C4-2B (cell line): ENCODE results near the gene PLA2G6.

Experiments used
- ZFX ChIP-seq: fragments of 450-650 bp; IDR thresholded peaks from 2 replicates; pipeline ENCODE4 v1.6.1; 2017
- TF ChIP-seq, protein P1 (sequence below): fragments of 450-650 bp; conservative IDR thresholded peaks from 2 replicates; pipeline ENCODE4 v1.5.1; 2017; ENCODE audit warnings: mild to moderate bottlenecking

DNA sequence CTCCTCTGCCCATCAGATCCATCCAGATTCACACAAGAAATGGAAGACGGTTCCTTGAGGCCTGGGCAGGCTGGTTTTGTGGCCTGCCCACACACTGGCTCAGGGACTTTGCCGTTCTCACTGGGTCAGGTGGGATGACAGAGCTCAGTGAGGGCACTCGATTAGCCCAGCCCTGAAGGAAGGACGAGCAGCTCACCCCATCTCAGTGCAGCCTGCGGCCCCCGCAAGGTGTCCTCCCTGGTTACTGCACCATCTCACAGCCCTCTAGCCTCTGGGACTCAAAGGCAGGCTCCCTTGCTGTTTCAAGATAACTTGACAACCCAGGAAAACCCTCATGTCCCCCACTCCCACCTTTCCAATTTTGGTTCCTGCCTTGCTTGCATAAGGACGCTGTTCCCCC lies 101.8 kb downstream of the PLA2G6 start:
- TF ChIP-seq, protein P1, sequence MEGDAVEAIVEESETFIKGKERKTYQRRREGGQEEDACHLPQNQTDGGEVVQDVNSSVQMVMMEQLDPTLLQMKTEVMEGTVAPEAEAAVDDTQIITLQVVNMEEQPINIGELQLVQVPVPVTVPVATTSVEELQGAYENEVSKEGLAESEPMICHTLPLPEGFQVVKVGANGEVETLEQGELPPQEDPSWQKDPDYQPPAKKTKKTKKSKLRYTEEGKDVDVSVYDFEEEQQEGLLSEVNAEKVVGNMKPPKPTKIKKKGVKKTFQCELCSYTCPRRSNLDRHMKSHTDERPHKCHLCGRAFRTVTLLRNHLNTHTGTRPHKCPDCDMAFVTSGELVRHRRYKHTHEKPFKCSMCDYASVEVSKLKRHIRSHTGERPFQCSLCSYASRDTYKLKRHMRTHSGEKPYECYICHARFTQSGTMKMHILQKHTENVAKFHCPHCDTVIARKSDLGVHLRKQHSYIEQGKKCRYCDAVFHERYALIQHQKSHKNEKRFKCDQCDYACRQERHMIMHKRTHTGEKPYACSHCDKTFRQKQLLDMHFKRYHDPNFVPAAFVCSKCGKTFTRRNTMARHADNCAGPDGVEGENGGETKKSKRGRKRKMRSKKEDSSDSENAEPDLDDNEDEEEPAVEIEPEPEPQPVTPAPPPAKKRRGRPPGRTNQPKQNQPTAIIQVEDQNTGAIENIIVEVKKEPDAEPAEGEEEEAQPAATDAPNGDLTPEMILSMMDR: no peak
- no peak for TF ChIP-seq ZFX
